ENCODE data around the gene ALOX15B.
A peak's percentile ranks its signal among the peaks of the same experiment; 100 is the strongest.
"Not testable (repeated sequence)": the region's sequence is repeated elsewhere in the genome, so short reads cannot be mapped to it uniquely, and the experiment has no call there.

ALOX15B gene

GRCh38 chr17:8059131-8059530, 20.3 kb downstream of the ALOX15B start:
- Histone ChIP-seq H3K27me3 (replicated peaks; ENCODE audit: control insufficient read depth, insufficient read depth, low read length) (no peaks in the 10 kb centered on the region), H3K4me3 (replicated peaks; ENCODE audit: low read depth, low read length) (no peak overlapping the region), H3K36me3 (ENCODE audit: control insufficient read depth, insufficient read depth, low read length) (no peaks in the 10 kb centered on the region)
- TF ChIP-seq CTCF (IDR thresholded peaks at IDR 0.05; ENCODE audit: insufficient read depth, low read length, poor library complexity, severe bottlenecking) = no peak
- no peak for DNase-seq (ENCODE audit: extremely low read depth, insufficient read length)

- H3K4me3 ChIP-seq (replicated peaks; ENCODE audit: low read depth, low read length) = no peak overlapping the region
- 0 out of 2 replicates have a peak, but pooled peaks cover 1% of the 10 kb centered on the region for H3K27me3 ChIP-seq (replicated peaks; ENCODE audit: control insufficient read depth, insufficient read depth, low read length)
Measured at GRCh38 chr17:8060274-8060673, 21.4 kb downstream of the ALOX15B start.

GRCh38 chr17:8061851-8062250, 23.0 kb downstream of the ALOX15B start:
- DNase-seq (ENCODE audit: extremely low read depth, insufficient read length); H3K4me3 ChIP-seq (replicated peaks; ENCODE audit: low read depth, low read length); H3K27me3 ChIP-seq (replicated peaks; ENCODE audit: control insufficient read depth, insufficient read depth, low read length); H3K36me3 ChIP-seq (ENCODE audit: control insufficient read depth, insufficient read depth, low read length): not testable (repeated sequence)

More at GRCh38 chr17:8060274-8060673, 21.4 kb downstream of the ALOX15B start:
- DNase-seq (ENCODE audit: extremely low read depth, insufficient read length) = no peak
- peak; percentile 66 for TF ChIP-seq CTCF (IDR thresholded peaks at IDR 0.05; ENCODE audit: insufficient read depth, low read length, poor library complexity, severe bottlenecking)
- H3K36me3 ChIP-seq (ENCODE audit: control insufficient read depth, insufficient read depth, low read length) = no peaks in the 10 kb centered on the region

- Histone ChIP-seq H3K27me3 (replicated peaks; ENCODE audit: control insufficient read depth, insufficient read depth, low read length) (0 out of 2 replicates have a peak, but pooled peaks cover 2% of the 10 kb centered on the region), H3K4me3 (replicated peaks; ENCODE audit: low read depth, low read length) (no peak overlapping the region), H3K36me3 (ENCODE audit: control insufficient read depth, insufficient read depth, low read length) (no peaks in the 10 kb centered on the region)
- no peak for DNase-seq (ENCODE audit: extremely low read depth, insufficient read length)
- no peak for TF ChIP-seq CTCF (IDR thresholded peaks at IDR 0.05; ENCODE audit: insufficient read depth, low read length, poor library complexity, severe bottlenecking)
Measured at GRCh38 chr17:8062435-8062806, 23.6 kb downstream of the ALOX15B start.

- no peak for DNase-seq (ENCODE audit: extremely low read depth, insufficient read length)
- Histone ChIP-seq H3K4me3 (replicated peaks; ENCODE audit: low read depth, low read length) (no peak overlapping the region), H3K36me3 (ENCODE audit: control insufficient read depth, insufficient read depth, low read length) (no peaks in the 10 kb centered on the region), H3K27me3 (replicated peaks; ENCODE audit: control insufficient read depth, insufficient read depth, low read length) (0 out of 2 replicates have a peak, but pooled peaks cover 2% of the 10 kb centered on the region)
- TF ChIP-seq CTCF (IDR thresholded peaks at IDR 0.05; ENCODE audit: insufficient read depth, low read length, poor library complexity, severe bottlenecking) = no peak
Measured at GRCh38 chr17:8062807-8063483, 24.1 kb downstream of the ALOX15B start.

- no peak for DNase-seq (ENCODE audit: extremely low read depth, insufficient read length)
- 0 out of 2 replicates have a peak, but pooled peaks cover 2% of the 10 kb centered on the region for H3K27me3 ChIP-seq (replicated peaks; ENCODE audit: control insufficient read depth, insufficient read depth, low read length)
- TF ChIP-seq CTCF (IDR thresholded peaks at IDR 0.05; ENCODE audit: insufficient read depth, low read length, poor library complexity, severe bottlenecking) = no peak
- H3K36me3 ChIP-seq (ENCODE audit: control insufficient read depth, insufficient read depth, low read length) = no peaks in the 10 kb centered on the region
- H3K4me3 ChIP-seq (replicated peaks; ENCODE audit: low read depth, low read length) = no peak overlapping the region
Measured at GRCh38 chr17:8063761-8064534, 25.1 kb downstream of the ALOX15B start.
